GM12875 (cell line): ENCODE data around the gene MAP3K2.

ENCODE experiments used
- H3K4me3 ChIP-seq: one replicate; pipeline ENCODE4 v1.5.1; 2011; ENCODE audit warnings: low read depth, low read length, control low read depth
- TF ChIP-seq, protein P1 (sequence below): IDR thresholded peaks from 2 replicates; pipeline ENCODE4 v1.5.1; 2011; ENCODE audit warnings: low read depth, mild to moderate bottlenecking, control low read depth, inconsistent platforms, low read length, moderate library complexity, borderline replicate concordance; ENCODE audit not compliant: insufficient read depth

The MAP3K2 gene

DNA sequence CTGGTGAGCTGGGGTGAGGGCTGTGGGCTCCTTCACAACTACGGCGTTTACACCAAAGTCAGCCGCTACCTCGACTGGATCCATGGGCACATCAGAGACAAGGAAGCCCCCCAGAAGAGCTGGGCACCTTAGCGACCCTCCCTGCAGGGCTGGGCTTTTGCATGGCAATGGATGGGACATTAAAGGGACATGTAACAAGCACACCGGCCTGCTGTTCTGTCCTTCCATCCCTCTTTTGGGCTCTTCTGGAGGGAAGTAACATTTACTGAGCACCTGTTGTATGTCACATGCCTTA is 41.0 kb upstream of the MAP3K2 start:
- H3K4me3 ChIP-seq: no peak overlapping the region
- TF ChIP-seq, protein P1, sequence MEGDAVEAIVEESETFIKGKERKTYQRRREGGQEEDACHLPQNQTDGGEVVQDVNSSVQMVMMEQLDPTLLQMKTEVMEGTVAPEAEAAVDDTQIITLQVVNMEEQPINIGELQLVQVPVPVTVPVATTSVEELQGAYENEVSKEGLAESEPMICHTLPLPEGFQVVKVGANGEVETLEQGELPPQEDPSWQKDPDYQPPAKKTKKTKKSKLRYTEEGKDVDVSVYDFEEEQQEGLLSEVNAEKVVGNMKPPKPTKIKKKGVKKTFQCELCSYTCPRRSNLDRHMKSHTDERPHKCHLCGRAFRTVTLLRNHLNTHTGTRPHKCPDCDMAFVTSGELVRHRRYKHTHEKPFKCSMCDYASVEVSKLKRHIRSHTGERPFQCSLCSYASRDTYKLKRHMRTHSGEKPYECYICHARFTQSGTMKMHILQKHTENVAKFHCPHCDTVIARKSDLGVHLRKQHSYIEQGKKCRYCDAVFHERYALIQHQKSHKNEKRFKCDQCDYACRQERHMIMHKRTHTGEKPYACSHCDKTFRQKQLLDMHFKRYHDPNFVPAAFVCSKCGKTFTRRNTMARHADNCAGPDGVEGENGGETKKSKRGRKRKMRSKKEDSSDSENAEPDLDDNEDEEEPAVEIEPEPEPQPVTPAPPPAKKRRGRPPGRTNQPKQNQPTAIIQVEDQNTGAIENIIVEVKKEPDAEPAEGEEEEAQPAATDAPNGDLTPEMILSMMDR: no peak

DNA sequence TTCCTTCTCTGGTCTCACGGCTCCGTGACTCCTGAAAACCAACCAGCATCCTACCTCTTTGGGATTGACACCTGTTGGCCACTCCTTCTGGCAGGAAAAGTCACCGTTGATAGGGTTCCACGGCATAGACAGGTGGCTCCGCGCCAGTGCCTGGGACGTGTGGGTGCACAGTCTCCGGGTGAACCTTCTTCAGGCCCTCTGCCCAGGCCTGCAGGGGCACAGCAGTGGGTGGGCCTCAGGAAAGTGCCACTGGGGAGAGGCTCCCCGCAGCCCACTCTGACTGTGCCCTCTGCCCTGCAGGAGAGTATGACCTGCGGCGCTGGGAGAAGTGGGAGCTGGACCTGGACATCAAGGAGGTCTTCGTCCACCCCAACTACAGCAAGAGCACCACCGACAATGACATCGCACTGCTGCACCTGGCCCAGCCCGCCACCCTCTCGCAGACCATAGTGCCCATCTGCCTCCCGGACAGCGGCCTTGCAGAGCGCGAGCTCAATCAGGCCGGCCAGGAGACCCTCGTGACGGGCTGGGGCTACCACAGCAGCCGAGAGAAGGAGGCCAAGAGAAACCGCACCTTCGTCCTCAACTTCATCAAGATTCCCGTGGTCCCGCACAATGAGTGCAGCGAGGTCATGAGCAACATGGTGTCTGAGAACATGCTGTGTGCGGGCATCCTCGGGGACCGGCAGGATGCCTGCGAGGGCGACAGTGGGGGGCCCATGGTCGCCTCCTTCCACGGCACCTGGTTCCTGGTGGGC is 40.5 kb upstream of the MAP3K2 start:
- TF ChIP-seq, protein P1: no peak
- H3K4me3 ChIP-seq: no peak overlapping the region

DNA sequence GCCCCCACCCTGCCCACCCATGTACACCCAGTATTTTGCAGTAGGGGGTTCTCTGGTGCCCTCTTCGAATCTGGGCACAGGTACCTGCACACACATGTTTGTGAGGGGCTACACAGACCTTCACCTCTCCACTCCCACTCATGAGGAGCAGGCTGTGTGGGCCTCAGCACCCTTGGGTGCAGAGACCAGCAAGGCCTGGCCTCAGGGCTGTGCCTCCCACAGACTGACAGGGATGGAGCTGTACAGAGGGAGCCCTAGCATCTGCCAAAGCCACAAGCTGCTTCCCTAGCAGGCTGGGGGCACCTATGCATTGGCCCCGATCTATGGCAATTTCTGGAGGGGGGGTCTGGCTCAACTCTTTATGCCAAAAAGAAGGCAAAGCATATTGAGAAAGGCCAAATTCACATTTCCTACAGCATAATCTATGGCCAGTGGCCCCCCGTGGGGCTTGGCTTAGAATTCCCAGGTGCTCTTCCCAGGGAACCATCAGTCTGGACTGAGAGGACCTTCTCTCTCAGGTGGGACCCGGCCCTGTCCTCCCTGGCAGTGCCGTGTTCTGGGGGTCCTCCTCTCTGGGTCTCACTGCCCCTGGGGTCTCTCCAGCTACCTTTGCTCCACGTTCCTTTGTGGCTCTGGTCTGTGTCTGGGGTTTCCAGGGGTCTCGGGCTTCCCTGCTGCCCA is 39.7 kb upstream of the MAP3K2 start:
- H3K4me3 ChIP-seq: no peak overlapping the region
- TF ChIP-seq, protein P1: no peak

DNA sequence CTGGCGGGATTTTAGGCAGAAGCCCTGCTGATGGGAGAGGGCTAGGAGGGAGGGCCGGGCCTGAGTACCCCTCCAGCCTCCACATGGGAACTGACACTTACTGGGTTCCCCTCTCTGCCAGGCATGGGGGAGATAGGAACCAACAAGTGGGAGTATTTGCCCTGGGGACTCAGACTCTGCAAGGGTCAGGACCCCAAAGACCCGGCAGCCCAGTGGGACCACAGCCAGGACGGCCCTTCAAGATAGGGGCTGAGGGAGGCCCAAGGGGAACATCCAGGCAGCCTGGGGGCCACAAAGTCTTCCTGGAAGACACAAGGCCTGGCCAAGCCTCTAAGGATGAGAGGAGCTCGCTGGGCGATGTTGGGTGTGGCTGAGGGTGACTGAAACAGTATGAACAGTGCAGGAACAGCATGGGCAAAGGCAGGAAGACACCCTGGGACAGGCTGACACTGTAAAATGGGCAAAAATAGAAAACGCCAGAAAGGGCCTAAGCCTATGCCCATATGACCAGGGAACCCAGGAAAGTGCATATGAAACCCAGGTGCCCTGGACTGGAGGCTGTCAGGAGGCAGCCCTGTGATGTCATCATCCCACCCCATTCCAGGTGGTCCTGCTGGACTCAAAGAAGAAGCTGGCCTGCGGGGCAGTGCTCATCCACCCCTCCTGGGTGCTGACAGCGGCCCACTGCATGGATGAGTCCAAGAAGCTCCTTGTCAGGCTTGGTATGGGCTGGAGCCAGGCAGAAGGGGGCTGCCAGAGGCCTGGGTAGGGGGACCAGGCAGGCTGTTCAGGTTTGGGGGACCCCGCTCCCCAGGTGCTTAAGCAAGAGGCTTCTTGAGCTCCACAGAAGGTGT is 39.0 kb upstream of the MAP3K2 start:
- H3K4me3 ChIP-seq: no peak overlapping the region
- TF ChIP-seq, protein P1: no peak

DNA sequence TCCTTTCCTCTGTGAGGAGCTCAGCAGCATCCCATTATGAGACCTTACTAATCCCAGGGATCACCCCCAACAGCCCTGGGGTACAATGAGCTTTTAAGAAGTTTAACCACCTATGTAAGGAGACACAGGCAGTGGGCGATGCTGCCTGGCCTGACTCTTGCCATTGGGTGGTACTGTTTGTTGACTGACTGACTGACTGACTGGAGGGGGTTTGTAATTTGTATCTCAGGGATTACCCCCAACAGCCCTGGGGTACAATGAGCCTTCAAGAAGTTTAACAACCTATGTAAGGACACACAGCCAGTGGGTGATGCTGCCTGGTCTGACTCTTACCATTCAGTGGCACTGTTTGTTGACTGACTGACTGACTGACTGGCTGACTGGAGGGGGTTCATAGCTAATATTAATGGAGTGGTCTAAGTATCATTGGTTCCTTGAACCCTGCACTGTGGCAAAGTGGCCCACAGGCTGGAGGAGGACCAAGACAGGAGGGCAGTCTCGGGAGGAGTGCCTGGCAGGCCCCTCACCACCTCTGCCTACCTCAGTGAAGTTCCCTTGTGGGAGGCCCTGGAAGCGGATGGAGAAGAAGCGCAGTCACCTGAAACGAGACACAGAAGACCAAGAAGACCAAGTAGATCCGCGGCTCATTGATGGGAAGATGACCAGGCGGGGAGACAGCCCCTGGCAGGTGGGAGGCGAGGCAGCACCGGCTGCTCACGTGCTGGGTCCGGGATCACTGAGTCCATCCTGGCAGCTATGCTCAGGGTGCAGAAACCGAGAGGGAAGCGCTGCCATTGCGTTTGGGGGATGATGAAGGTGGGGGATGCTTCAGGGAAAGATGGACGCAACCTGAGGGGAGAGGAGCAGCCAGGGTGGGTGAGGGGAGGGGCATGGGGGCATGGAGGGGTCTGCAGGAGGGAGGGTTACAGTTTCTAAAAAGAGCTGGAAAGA is 38.0 kb upstream of the MAP3K2 start:
- H3K4me3 ChIP-seq: no peak overlapping the region
- TF ChIP-seq, protein P1: no peak
